ENCODE results near the gene PIEZO2.

Gene PIEZO2

DNA sequence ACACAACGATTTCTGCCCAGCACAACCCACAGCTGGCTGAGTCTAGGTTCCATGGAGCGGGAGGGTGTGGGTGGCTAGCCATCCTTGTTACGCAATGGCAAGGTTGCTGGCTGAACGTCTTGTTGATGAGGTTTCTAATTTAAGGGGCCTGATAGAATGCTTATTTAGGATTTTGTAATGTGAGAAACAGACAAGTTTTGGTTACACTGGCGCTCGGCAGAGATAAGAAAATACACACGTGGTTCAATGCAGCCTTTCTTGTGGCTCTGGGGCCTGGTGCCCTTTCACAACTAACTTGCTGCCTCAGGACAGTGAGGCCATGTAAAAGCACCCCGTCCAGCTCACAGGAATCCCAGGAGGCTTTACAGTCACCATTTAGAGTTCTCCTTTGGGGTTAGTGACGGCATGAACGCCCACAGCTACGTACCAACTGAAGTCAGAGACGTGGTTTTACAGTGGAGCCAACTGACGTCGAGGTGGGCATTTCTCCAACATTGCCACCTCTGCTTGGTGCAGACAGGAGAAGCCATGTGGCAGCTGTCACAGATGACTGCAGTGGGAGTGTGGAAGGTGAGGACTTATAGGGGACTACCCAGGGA is 29.7 kb upstream of the PIEZO2 start:
- Histone ChIP-seq H4K12ac (ENCODE audit: low read depth, low read length) (no peak overlapping the region), H3K14ac (ENCODE audit: low read length) (no peak overlapping the region), H4K8ac (ENCODE audit: low read depth, low read length) (no peak overlapping the region), H3K4me3 (ENCODE audit: low read depth, low read length) (no peak overlapping the region), H3K27ac (ENCODE audit: low read depth, low read length) (no peak overlapping the region), H2BK12ac (ENCODE audit: low read length) (no peak overlapping the region), H2BK5ac (ENCODE audit: low read depth, low read length, poor library complexity) (no peak overlapping the region), H3K79me2 (ENCODE audit: control insufficient read depth, insufficient read depth, low read length, poor library complexity) (no peaks in the 10 kb centered on the region), H4K91ac (ENCODE audit: low read depth, low read length) (no peak overlapping the region), H3K4me1 (ENCODE audit: control insufficient read depth in 1 of 2, insufficient read depth in 2 of 2, low read length in 2 of 2) (no peaks in the 10 kb centered on the region), H3K9ac (ENCODE audit: low read length) (no peak overlapping the region), H3K36me3 (ENCODE audit: control insufficient read depth in 1 of 2, insufficient read depth in 2 of 2, low read length in 2 of 2) (no peaks in the 10 kb centered on the region), H3K18ac (ENCODE audit: low read length) (no peak overlapping the region), H3K79me1 (ENCODE audit: low read length) (no peaks in the 10 kb centered on the region), H2BK120ac (ENCODE audit: insufficient read depth, low read length, poor library complexity) (no peak overlapping the region), H3K9me3 (ENCODE audit: insufficient read depth, low read depth, low read length) (no peaks in the 10 kb centered on the region), H3K27me3 (ENCODE audit: insufficient read depth, low read length) (no peaks in the 10 kb centered on the region), H2AK5ac (ENCODE audit: low read length) (no peak overlapping the region), H2AFZ (ENCODE audit: insufficient read depth, low read length, poor library complexity) (no peak overlapping the region), H3K23ac (ENCODE audit: low read length) (no peak overlapping the region), H3K4me2 (ENCODE audit: low read length) (no peak overlapping the region), H3K4ac (ENCODE audit: low read depth, low read length) (no peak overlapping the region)
- no peak for DNase-seq
- no CpG with 5 or more reads among the region's 14 CpGs for WGBS (ENCODE audit: extremely low coverage, insufficient coverage, insufficient read length)

DNA sequence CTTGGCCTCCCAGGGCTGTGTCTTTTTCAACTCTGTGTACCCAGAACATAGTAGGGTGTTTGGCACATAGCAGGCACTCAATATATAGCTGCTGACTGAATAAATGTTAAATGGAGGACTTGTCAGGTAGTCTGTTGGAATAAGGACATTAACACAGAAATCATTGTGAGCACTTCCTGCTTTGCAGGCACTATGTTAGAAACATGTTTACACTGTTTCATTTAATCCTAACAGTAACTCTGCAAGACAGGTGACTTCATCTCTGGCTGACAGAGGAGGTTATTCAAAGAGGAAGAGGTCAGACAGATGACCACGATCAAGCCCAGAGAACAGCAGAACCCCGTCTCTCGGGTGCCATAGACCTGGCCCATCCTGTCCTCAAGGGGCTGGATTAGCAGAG is 28.0 kb upstream of the PIEZO2 start:
- Histone ChIP-seq H2BK120ac (ENCODE audit: insufficient read depth, low read length, poor library complexity) (no peak overlapping the region), H3K4me3 (ENCODE audit: low read depth, low read length) (no peak overlapping the region), H2BK12ac (ENCODE audit: low read length) (no peak overlapping the region), H3K18ac (ENCODE audit: low read length) (no peak overlapping the region), H2AK5ac (ENCODE audit: low read length) (no peak overlapping the region), H3K4me1 (ENCODE audit: control insufficient read depth in 1 of 2, insufficient read depth in 2 of 2, low read length in 2 of 2) (no peaks in the 10 kb centered on the region), H3K79me2 (ENCODE audit: control insufficient read depth, insufficient read depth, low read length, poor library complexity) (no peaks in the 10 kb centered on the region), H3K36me3 (ENCODE audit: control insufficient read depth in 1 of 2, insufficient read depth in 2 of 2, low read length in 2 of 2) (no peaks in the 10 kb centered on the region), H3K27me3 (ENCODE audit: insufficient read depth, low read length) (no peaks in the 10 kb centered on the region), H3K79me1 (ENCODE audit: low read length) (no peaks in the 10 kb centered on the region), H3K14ac (ENCODE audit: low read length) (no peak overlapping the region), H4K12ac (ENCODE audit: low read depth, low read length) (no peak overlapping the region), H3K4me2 (ENCODE audit: low read length) (no peak overlapping the region), H3K23ac (ENCODE audit: low read length) (no peak overlapping the region), H3K9me3 (ENCODE audit: insufficient read depth, low read depth, low read length) (no peaks in the 10 kb centered on the region), H4K91ac (ENCODE audit: low read depth, low read length) (no peak overlapping the region), H4K8ac (ENCODE audit: low read depth, low read length) (no peak overlapping the region), H2AFZ (ENCODE audit: insufficient read depth, low read length, poor library complexity) (no peak overlapping the region), H2BK5ac (ENCODE audit: low read depth, low read length, poor library complexity) (no peak overlapping the region), H3K27ac (ENCODE audit: low read depth, low read length) (no peak overlapping the region), H3K9ac (ENCODE audit: low read length) (no peak overlapping the region), H3K4ac (ENCODE audit: low read depth, low read length) (no peak overlapping the region)
- WGBS (ENCODE audit: extremely low coverage, insufficient coverage, insufficient read length): no CpG with 5 or more reads among the region's 3 CpGs
- no peak for DNase-seq

GRCh38 chr18:11176481-11176881 is 27.1 kb upstream of the PIEZO2 start:
- no peak overlapping the region for H4K8ac ChIP-seq (ENCODE audit: low read depth, low read length)
- H2BK12ac ChIP-seq (ENCODE audit: low read length): no peak overlapping the region
- no peaks in the 10 kb centered on the region for H3K9me3 ChIP-seq (ENCODE audit: insufficient read depth, low read depth, low read length)
- H3K79me1 ChIP-seq (ENCODE audit: low read length): no peaks in the 10 kb centered on the region
- no peak overlapping the region for H3K9ac ChIP-seq (ENCODE audit: low read length)
- no peak overlapping the region for H2BK5ac ChIP-seq (ENCODE audit: low read depth, low read length, poor library complexity)
- H4K12ac ChIP-seq (ENCODE audit: low read depth, low read length): no peak overlapping the region
- no peaks in the 10 kb centered on the region for H3K79me2 ChIP-seq (ENCODE audit: control insufficient read depth, insufficient read depth, low read length, poor library complexity)
- no peak overlapping the region for H2BK120ac ChIP-seq (ENCODE audit: insufficient read depth, low read length, poor library complexity)
- H3K36me3 ChIP-seq (ENCODE audit: control insufficient read depth in 1 of 2, insufficient read depth in 2 of 2, low read length in 2 of 2): no peaks in the 10 kb centered on the region
- no peak overlapping the region for H3K23ac ChIP-seq (ENCODE audit: low read length)
- H3K27ac ChIP-seq (ENCODE audit: low read depth, low read length): no peak overlapping the region
- no peak for DNase-seq
- H2AFZ ChIP-seq (ENCODE audit: insufficient read depth, low read length, poor library complexity): no peak overlapping the region
- no CpG with 5 or more reads among the region's 3 CpGs for WGBS (ENCODE audit: extremely low coverage, insufficient coverage, insufficient read length)
- H2AK5ac ChIP-seq (ENCODE audit: low read length): no peak overlapping the region
- no peaks in the 10 kb centered on the region for H3K27me3 ChIP-seq (ENCODE audit: insufficient read depth, low read length)
- H3K14ac ChIP-seq (ENCODE audit: low read length): no peak overlapping the region
- no peak overlapping the region for H3K4me3 ChIP-seq (ENCODE audit: low read depth, low read length)
- H3K18ac ChIP-seq (ENCODE audit: low read length): no peak overlapping the region
- H3K4me2 ChIP-seq (ENCODE audit: low read length): no peak overlapping the region
- no peaks in the 10 kb centered on the region for H3K4me1 ChIP-seq (ENCODE audit: control insufficient read depth in 1 of 2, insufficient read depth in 2 of 2, low read length in 2 of 2)
- H3K4ac ChIP-seq (ENCODE audit: low read depth, low read length): no peak overlapping the region
- H4K91ac ChIP-seq (ENCODE audit: low read depth, low read length): no peak overlapping the region

DNA sequence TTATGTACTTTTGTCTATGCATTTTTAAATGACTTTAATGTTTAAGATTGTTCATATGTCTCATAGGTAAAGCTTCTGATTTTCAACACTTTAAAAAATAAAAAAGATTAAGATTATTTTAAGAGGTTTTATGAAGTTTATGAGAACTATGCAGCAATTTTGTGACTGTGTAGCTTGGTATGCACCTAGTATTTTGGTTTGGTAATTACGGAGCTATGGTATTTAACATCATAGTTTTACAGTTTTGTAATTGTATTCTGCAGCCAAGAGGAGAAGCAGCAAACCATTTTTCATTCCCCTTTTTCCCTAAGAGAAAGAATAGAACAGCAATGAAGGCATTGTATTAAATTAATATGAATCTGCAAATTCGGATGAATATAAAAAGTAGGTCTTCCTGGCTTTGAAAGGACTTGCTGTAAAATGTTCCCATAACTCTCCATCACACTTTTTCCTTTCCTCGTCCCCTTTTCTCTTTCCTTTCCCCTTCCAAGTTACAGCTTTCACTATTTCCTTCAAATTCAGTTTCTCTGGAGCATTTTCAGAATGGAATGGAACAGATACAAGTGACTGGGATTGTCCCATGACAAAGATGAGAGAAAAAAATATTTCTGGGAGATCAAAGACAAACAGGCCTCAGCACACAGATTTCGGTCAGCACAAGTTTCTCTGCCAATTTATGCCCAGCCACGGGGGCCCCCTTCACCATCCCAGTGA is 26.1 kb upstream of the PIEZO2 start:
- H3K9ac ChIP-seq (ENCODE audit: low read length): no peak overlapping the region
- no peaks in the 10 kb centered on the region for H3K9me3 ChIP-seq (ENCODE audit: insufficient read depth, low read depth, low read length)
- no peaks in the 10 kb centered on the region for H3K27me3 ChIP-seq (ENCODE audit: insufficient read depth, low read length)
- H3K4me2 ChIP-seq (ENCODE audit: low read length): no peak overlapping the region
- H3K4me1 ChIP-seq (ENCODE audit: control insufficient read depth in 1 of 2, insufficient read depth in 2 of 2, low read length in 2 of 2): no peaks in the 10 kb centered on the region
- H4K8ac ChIP-seq (ENCODE audit: low read depth, low read length): no peak overlapping the region
- H3K18ac ChIP-seq (ENCODE audit: low read length): no peak overlapping the region
- no peak overlapping the region for H3K4ac ChIP-seq (ENCODE audit: low read depth, low read length)
- H2BK120ac ChIP-seq (ENCODE audit: insufficient read depth, low read length, poor library complexity): no peak overlapping the region
- no peak overlapping the region for H2AK5ac ChIP-seq (ENCODE audit: low read length)
- no peak overlapping the region for H3K27ac ChIP-seq (ENCODE audit: low read depth, low read length)
- H3K4me3 ChIP-seq (ENCODE audit: low read depth, low read length): no peak overlapping the region
- H2BK5ac ChIP-seq (ENCODE audit: low read depth, low read length, poor library complexity): no peak overlapping the region
- no peak overlapping the region for H4K91ac ChIP-seq (ENCODE audit: low read depth, low read length)
- no peak overlapping the region for H2AFZ ChIP-seq (ENCODE audit: insufficient read depth, low read length, poor library complexity)
- no peak overlapping the region for H4K12ac ChIP-seq (ENCODE audit: low read depth, low read length)
- H3K79me2 ChIP-seq (ENCODE audit: control insufficient read depth, insufficient read depth, low read length, poor library complexity): no peaks in the 10 kb centered on the region
- no peak overlapping the region for H2BK12ac ChIP-seq (ENCODE audit: low read length)
- no peak overlapping the region for H3K23ac ChIP-seq (ENCODE audit: low read length)
- H3K79me1 ChIP-seq (ENCODE audit: low read length): no peaks in the 10 kb centered on the region
- H3K36me3 ChIP-seq (ENCODE audit: control insufficient read depth in 1 of 2, insufficient read depth in 2 of 2, low read length in 2 of 2): no peaks in the 10 kb centered on the region
- H3K14ac ChIP-seq (ENCODE audit: low read length): no peak overlapping the region
- WGBS (ENCODE audit: extremely low coverage, insufficient coverage, insufficient read length): 100% methylated on average over 1 of the region's 5 CpGs
- DNase-seq: peak in 1 of 2 donors; percentile 50
